ENCODE results near the gene ZMAT5. TPM values are rescaled to one million over a fixed set of nuclear protein-coding genes. Genes with fewer than 3 reads are reported as not detected.

Gene ZMAT5
- total RNA-seq, 4 donors from 2014 or later: 13.3 to 33.8 (median 23.1) TPM

DNA sequence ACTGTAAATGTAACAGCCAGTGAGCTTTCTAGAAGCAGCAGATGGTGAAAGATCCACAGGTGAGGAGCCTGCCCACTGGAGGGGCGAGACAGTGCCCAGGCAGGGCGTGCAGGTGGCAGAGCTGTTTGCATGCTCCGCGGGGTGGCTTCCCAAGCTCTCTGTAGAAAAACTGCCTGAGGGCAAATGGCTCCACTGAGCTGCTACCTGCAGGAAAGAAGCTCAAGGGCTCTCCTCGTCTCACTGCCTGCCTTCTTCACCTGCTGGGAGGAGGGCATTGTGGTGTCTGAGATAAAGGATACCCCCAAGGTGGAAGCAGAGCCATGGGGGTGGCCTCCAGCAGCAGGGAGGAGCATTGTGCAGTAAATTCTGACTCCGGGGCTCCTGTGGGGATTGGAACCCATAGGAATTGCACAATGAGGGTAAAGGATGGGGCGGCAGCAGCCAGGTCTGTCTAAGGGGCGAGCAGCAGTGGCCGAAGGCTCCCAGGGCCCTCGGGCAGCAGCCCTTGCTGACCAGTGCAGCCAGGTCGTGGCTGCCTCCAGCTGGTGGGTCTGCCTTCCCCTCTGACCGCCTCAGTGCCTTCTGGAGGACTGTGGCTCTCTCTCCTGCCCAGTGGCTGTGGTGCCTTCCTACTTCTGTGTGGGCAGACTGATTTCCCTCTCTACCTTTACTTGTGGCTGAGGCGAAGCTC, 75.0 kb downstream of the ZMAT5 start:
- intact Hi-C loops (cut with DNase I): no loop called here
- Histone ChIP-seq H3K27me3 (no peaks in the 10 kb centered on the region), H3K27ac (replicated peaks in 1 of 4) (no peak overlapping the region), H3K9me3 (no peaks in the 10 kb centered on the region), H3K4me3 (no peak overlapping the region), H3K36me3 (peaks cover 28 to 70% (median 56%) of the 10 kb centered on the region in 4 donors), H3K4me1 (peaks cover 0 to 23% (median 7%) of the 10 kb centered on the region in 4 donors)
- no peak for DNase-seq (ENCODE audit: extremely low spot score)
- WGBS: 88% methylated on average over 12 of the region's 13 CpGs
- no peak for TF ChIP-seq POLR2A (IDR thresholded peaks at IDR 0.05; ENCODE audit: low read depth)
- TF ChIP-seq, protein P1, sequence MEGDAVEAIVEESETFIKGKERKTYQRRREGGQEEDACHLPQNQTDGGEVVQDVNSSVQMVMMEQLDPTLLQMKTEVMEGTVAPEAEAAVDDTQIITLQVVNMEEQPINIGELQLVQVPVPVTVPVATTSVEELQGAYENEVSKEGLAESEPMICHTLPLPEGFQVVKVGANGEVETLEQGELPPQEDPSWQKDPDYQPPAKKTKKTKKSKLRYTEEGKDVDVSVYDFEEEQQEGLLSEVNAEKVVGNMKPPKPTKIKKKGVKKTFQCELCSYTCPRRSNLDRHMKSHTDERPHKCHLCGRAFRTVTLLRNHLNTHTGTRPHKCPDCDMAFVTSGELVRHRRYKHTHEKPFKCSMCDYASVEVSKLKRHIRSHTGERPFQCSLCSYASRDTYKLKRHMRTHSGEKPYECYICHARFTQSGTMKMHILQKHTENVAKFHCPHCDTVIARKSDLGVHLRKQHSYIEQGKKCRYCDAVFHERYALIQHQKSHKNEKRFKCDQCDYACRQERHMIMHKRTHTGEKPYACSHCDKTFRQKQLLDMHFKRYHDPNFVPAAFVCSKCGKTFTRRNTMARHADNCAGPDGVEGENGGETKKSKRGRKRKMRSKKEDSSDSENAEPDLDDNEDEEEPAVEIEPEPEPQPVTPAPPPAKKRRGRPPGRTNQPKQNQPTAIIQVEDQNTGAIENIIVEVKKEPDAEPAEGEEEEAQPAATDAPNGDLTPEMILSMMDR (IDR thresholded peaks at IDR 0.05): no peak

GRCh38 chr22:29690476-29690875, 76.3 kb downstream of the ZMAT5 start:
- DNase-seq (ENCODE audit: extremely low spot score): no peak
- Histone ChIP-seq H3K4me3 (no peak overlapping the region), H3K9me3 (no peaks in the 10 kb centered on the region), H3K4me1 (peaks cover 0 to 23% (median 7%) of the 10 kb centered on the region in 4 donors), H3K36me3 (peaks cover 25 to 70% (median 56%) of the 10 kb centered on the region in 4 donors), H3K27me3 (no peaks in the 10 kb centered on the region), H3K27ac (replicated peaks in 1 of 4) (no peak overlapping the region)
- intact Hi-C loops (cut with DNase I): no loop called here
- WGBS: 60% methylated on average over 8 of the region's 9 CpGs
- TF ChIP-seq POLR2A (IDR thresholded peaks at IDR 0.05; ENCODE audit: low read depth): no peak
- TF ChIP-seq EP300 (IDR thresholded peaks at IDR 0.05): no peak
- no peak for TF ChIP-seq POLR2AphosphoS5 (IDR thresholded peaks at IDR 0.05)
- TF ChIP-seq, protein P1 (IDR thresholded peaks at IDR 0.05): no peak

GRCh38 chr22:29689880-29690213, 77.0 kb downstream of the ZMAT5 start:
- H3K27ac ChIP-seq (replicated peaks in 1 of 4): no peak overlapping the region
- DNase-seq (ENCODE audit: extremely low spot score): no peak
- no peak overlapping the region for H3K4me3 ChIP-seq
- peaks cover 18 to 70% (median 56%) of the 10 kb centered on the region in 4 donors for H3K36me3 ChIP-seq
- no peaks in the 10 kb centered on the region for H3K9me3 ChIP-seq
- no peak for TF ChIP-seq POLR2A (IDR thresholded peaks at IDR 0.05; ENCODE audit: low read depth)
- TF ChIP-seq, protein P1 (IDR thresholded peaks at IDR 0.05): peak; percentile 40 to 65 (median 50)
- intact Hi-C loops (cut with DNase I): no loop called here
- peaks cover 0 to 23% (median 7%) of the 10 kb centered on the region in 4 donors for H3K4me1 ChIP-seq
- 31% methylated on average over 5 of the region's 8 CpGs for WGBS
- no peaks in the 10 kb centered on the region for H3K27me3 ChIP-seq

DNA sequence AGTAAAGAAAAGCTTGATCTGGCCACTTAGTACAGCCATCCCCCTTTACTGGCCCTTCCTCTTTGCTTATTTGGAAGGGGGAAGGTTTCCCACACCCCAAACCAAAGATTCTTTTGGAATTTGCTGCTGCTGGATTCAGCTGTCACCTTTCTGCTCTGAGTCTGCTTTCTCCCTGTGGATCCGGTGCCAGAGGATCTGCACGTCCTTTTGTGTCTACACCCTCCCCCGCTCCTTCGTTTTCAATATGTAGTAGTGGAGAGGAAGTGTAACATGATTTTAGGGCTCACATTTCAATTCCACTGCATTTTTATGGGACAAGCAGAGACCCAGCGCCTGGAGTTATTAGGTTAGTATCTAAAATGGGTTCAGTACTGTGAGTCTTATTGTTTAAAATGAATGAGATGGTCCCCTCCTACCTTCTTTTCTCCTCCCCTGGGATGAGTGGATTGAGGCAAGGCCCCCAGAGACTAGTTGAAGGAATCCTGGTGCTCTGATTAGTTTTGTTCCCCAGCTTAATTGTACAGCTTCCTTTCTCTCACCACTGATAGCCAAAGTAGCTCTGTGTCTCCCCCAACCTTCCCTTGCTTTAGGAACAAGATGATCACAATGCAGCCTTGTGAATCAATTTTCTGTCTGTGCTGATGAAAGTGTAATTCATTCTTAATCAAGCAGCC, 77.5 kb downstream of the ZMAT5 start:
- intact Hi-C loops (cut with DNase I): no loop called here
- Histone ChIP-seq H3K36me3 (peaks cover 17 to 70% (median 56%) of the 10 kb centered on the region in 4 donors), H3K27ac (replicated peaks in 1 of 4) (no peak overlapping the region), H3K9me3 (no peaks in the 10 kb centered on the region), H3K27me3 (no peaks in the 10 kb centered on the region), H3K4me3 (no peak overlapping the region), H3K4me1 (peaks cover 0 to 23% (median 7%) of the 10 kb centered on the region in 4 donors)
- WGBS: 66% methylated on average over 5 of the region's 5 CpGs
- no peak for DNase-seq (ENCODE audit: extremely low spot score)
- TF ChIP-seq EP300 (IDR thresholded peaks at IDR 0.05): no peak

DNA sequence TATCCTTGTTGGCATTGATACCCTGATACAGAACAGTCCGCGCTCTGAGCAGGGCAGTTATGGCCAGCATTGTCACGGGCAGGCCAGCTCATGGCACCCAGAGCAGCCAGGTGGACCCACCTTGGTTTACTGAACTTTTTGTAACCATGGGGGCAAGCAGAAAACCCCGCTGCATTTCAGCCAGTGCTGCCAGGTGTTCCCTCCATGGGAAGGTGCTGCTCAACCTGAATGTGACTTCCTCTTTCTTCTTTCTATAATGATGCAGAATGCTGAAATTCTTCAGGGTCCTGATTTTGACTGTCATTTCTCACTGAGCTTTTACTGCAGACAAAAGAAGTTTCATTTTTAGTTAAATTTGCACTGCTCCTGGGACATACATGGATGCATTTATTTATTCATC, 82.6 kb downstream of the ZMAT5 start:
- 100% methylated on average over 4 of the region's 4 CpGs for WGBS
- TF ChIP-seq EP300 (IDR thresholded peaks at IDR 0.05) (no peak), POLR2A (IDR thresholded peaks at IDR 0.05; ENCODE audit: low read depth) (no peak), POLR2AphosphoS5 (IDR thresholded peaks at IDR 0.05) (no peak)
- TF ChIP-seq, protein P1 (IDR thresholded peaks at IDR 0.05): no peak
- no peaks in the 10 kb centered on the region for H3K27me3 ChIP-seq
- H3K36me3 ChIP-seq: peaks cover 19 to 94% (median 86%) of the 10 kb centered on the region in 4 donors
- no peaks in the 10 kb centered on the region for H3K9me3 ChIP-seq
- DNase-seq (ENCODE audit: extremely low spot score): no peak
- no peak overlapping the region for H3K27ac ChIP-seq (replicated peaks in 1 of 4)
- no peak overlapping the region for H3K4me3 ChIP-seq
- intact Hi-C loops (cut with DNase I): no loop called here
- H3K4me1 ChIP-seq: peaks cover 0 to under 1% (median 0%) of the 10 kb centered on the region in 4 donors

Data from esophagus muscularis mucosa (tissue), 4 donors.